ENCODE measurements around the gene RSPH9. TPM values are rescaled to one million over a fixed set of nuclear protein-coding genes. Genes with fewer than 3 reads are reported as not detected.

Gene RSPH9
- total RNA-seq, 4 donors from 2014 or later: 0.19 to 0.49 TPM; not detected in 2

DNA sequence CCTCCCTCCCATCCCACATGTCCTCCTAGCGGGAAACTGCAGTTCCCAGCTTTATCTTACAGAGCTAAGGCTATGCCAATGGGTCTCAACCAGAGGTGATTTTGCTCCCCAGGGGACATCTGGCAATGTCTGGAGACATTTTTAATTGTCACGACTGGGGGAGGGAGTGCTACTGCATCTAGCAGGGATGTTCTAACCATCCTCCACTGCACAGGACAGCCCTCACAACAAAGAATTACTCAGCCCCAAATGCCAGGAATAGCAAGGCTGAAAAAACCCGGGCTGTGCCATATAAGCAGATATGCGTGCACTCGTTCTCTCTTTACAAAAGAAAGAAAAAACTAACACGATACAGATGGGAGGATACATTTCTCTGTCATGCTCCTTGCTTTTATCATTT is 34.2 kb downstream of the RSPH9 start:
- TF ChIP-seq, protein P1, sequence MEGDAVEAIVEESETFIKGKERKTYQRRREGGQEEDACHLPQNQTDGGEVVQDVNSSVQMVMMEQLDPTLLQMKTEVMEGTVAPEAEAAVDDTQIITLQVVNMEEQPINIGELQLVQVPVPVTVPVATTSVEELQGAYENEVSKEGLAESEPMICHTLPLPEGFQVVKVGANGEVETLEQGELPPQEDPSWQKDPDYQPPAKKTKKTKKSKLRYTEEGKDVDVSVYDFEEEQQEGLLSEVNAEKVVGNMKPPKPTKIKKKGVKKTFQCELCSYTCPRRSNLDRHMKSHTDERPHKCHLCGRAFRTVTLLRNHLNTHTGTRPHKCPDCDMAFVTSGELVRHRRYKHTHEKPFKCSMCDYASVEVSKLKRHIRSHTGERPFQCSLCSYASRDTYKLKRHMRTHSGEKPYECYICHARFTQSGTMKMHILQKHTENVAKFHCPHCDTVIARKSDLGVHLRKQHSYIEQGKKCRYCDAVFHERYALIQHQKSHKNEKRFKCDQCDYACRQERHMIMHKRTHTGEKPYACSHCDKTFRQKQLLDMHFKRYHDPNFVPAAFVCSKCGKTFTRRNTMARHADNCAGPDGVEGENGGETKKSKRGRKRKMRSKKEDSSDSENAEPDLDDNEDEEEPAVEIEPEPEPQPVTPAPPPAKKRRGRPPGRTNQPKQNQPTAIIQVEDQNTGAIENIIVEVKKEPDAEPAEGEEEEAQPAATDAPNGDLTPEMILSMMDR (IDR thresholded peaks at IDR 0.05; ENCODE audit: low read depth): no peak

DNA sequence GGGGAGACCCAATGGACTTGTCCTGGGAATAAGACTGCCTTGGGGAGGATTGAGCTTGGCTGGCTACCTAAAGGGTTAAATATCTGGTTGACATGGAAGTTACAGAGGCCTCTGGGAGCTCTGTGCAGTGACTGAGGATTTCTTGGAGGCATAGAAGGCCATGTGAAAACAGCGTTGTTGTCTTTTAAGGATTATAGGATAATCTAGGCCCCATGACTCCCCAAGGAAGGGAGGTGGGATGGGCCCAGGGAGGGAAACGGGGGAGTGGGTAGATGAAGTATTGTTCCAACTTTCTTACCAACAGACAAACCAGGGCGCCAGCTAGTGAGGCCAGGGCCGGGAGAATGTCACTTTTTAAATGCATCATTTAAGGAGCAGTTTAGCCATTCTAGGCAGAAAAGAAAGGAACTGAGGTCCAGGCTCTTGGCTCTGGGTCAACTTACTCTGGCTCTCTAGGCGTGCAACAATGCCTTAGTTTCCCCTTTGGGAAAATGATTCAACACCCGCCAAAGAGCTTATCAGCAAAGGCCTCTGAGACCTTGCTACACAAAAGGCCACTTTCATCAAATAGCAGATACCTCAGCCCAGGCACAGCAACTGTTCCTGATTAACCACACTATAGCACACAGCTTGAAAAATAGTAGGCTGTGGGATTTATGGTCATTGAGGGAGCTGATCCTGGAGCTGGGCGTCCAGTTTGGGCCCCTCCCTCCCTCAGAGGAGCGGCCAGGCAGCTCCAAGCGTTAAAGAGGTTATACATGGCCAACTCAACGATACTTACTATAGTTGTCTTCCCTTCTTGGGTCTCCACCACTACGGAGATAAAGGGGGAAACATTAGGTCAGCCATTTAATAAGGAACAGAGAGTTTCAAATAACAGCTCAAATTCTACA is 35.7 kb downstream of the RSPH9 start:
- TF ChIP-seq, protein P1 (IDR thresholded peaks at IDR 0.05; ENCODE audit: low read depth): no peak

DNA sequence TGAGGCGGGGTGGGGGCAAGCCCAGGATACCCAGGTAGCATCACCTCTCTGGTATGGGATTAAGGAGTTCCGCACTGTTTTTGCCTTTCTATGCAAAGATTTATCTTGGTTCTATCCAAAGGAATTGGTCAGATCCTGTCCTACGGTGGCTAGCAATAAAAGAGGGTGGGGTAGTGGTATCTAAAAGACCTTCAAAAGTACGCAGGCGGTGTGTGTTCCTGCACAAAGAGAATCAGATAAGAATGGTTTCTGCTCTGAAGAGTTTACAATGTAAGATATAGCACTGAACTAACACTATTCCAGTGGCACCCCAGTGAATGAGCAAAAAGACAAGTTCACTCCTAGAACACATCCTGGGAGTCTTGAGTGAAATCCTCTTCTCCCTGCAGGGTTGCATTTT is 36.5 kb downstream of the RSPH9 start:
- TF ChIP-seq, protein P1 (IDR thresholded peaks at IDR 0.05; ENCODE audit: low read depth): no peak

DNA sequence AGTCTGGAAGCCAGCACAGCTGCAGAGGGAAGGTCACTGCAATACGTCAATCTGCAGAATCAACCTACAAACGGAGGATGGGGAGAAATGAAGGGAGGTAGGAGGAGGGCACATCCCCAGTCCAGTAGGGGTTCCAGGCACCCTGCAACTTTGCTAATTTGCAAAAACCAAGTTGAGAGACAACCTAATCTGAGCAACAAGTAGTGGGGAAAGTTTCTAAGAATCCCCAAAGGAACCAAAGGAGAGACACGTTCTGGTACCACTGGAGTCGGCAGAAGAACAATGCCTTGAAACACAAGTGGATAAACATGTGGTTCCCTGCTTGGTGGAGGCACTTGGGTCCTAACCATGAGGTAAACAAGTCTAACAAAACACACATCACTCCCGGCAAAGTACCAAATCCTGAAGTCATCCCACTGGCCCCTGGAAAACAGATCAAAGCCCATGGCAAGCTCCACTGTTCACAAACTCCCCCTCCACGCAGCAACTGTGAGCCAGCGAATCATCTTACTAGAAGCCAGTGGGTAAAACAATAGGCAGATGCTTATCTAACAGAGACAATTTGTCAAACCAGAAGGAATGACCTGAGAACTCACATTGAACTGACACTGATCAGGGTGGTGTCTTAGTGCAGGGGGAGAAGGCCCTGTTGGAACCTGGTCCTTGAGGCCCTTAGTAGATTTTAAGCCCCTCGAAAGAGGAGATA is 38.0 kb downstream of the RSPH9 start:
- TF ChIP-seq, protein P1 (IDR thresholded peaks at IDR 0.05; ENCODE audit: low read depth): no peak

DNA sequence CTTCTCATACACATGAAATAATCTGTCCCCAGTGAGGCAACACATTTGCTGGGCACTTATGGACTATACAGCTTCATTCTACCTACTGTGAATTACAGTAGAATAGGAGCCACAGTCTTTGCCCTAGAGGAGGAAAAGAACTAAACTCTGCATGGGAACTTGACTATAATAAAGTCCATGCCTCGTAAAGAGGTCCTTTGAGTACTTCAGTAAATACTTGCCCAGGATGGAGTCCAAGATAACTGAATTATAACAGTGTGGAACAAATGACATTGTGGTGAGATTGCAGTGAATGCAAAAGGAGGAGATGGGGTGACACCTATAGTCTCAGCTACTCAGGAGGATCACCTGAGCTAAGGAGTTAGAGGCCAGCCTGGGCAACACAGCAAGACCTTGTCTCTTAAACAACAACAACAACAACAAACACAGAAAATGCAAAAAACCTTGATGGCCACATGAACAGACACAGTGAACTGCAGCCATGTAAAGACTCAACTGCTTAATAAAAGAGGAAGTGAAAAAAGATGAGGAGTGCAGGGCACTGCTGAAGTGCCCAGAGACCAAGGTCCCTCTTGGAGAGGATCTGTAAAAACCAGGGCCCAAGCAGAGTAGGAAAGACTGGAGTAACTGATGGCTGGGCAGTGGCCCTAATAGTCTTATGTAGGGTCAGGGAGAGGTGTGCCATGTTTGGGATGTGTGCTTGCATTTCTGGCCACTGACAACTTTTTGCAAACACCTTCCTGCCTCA is 39.0 kb downstream of the RSPH9 start:
- TF ChIP-seq, protein P1 (IDR thresholded peaks at IDR 0.05; ENCODE audit: low read depth): no peak

DNA sequence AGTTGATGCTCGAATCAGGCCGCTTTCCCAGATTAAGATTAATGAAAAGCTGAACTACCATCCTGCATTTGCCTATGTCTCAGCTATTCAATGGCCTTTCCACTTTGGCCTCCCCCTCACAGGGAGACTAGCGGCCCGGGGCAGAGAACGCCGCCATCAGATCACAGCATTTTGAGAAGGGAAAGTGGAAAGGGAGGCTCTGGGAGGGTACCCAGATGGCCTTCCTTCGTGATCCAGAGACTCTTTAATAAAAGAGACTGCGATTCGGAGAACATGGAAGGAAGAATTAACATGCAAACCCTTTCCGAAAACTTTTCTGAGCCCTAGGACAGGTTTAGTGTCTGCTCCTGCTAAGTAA is 42.2 kb downstream of the RSPH9 start:
- TF ChIP-seq, protein P1 (IDR thresholded peaks at IDR 0.05; ENCODE audit: low read depth): no peak

Data from subcutaneous adipose tissue (tissue), 4 donors.